GM12878 (cell line): ENCODE results near the gene STEAP1B. TPM values are rescaled to one million over a fixed set of nuclear protein-coding genes. Genes with fewer than 3 reads are reported as not detected.

Experiments
- ATAC-seq: fragments of 200-7000 bp; cut with Tn5 transposase; 3 replicates; pipeline ENCODE4 v1.9.1; 2020; ENCODE audit warnings: mild to moderate bottlenecking, moderate library complexity
- BruUV-seq: library from RNA; stranded (reverse); fragments of 400-500 nt; replicated peaks from 2 replicates; lab custom pipeline; 2021; lab: Mats Ljungman, UMichigan
- CTCF ChIA-PET: fragments of 300-600 bp; sonication (Branson Sonifier 250); formaldehyde crosslinking; extraction: SDS; loops from one replicate; lab custom pipeline; 2021; ENCODE audit warnings: inconsistent platforms; lab: Yijun Ruan, JAX
- POLR2A ChIA-PET: fragments of 350-600 bp; formaldehyde crosslinking; extraction: SDS; loops from one replicate; lab custom pipeline; 2021; ENCODE audit warnings: inconsistent platforms; lab: Charles Lee
- RAD21 ChIA-PET: fragments of 300-600 bp; sonication (Branson Sonifier 250); formaldehyde crosslinking; loops from one replicate; lab custom pipeline; 2023; ENCODE audit warnings: antibody characterized with exemption; ENCODE audit not compliant: unreplicated experiment; lab: Charles Lee
- SMC1A ChIA-PET: fragments of 300-600 bp; sonication (Branson Sonifier 250); formaldehyde crosslinking; loops from one replicate; lab custom pipeline; 2023; ENCODE audit not compliant: unreplicated experiment, uncharacterized antibody; lab: Charles Lee
- DNase-seq: peaks from one replicate; pipeline ENCODE4 v3.0.0-alpha.2; 2011; ENCODE audit warnings: low read depth, low spot score
- FAIRE-seq: peaks from 3 replicates; lab custom pipeline; 2011; peaks lifted over from hg19 to GRCh38; lab: Jason Lieb, UNC
- H2AFZ ChIP-seq: 2 replicates; pipeline ENCODE4 v1.6.0; 2011; ENCODE audit warnings: low read depth, low read length, control low read depth; ENCODE audit not compliant: control insufficient read depth
- H3K27ac ChIP-seq: 2 replicates; pipeline ENCODE4 v1.5.1; 2011; ENCODE audit warnings: control low read depth; ENCODE audit not compliant: control insufficient read depth, insufficient read depth
- H3K27me3 ChIP-seq, 2 experiments: replicated peaks in 1 of 2; 2 replicates each; pipeline versions ENCODE4 v1.6.0 to v1.6.1; 2011; ENCODE audit warnings: low read length in 1 of 2; ENCODE audit not compliant: control insufficient read depth in 2 of 2, insufficient read depth in 2 of 2
- H3K36me3 ChIP-seq, 2 experiments: 2 replicates each; pipeline ENCODE4 v1.5.1; 2011; ENCODE audit warnings: low read length in 1 of 2; ENCODE audit not compliant: control insufficient read depth in 2 of 2, insufficient read depth in 2 of 2
- H3K4me1 ChIP-seq: 2 replicates; pipeline ENCODE4 v1.6.1; 2011; ENCODE audit warnings: mild to moderate bottlenecking, low read length, moderate library complexity, mixed read lengths; ENCODE audit not compliant: control insufficient read depth, insufficient read depth
- H3K4me2 ChIP-seq: 2 replicates; pipeline ENCODE4 v1.6.0; 2011; ENCODE audit warnings: control low read depth; ENCODE audit not compliant: control insufficient read depth, insufficient read depth
- H3K4me3 ChIP-seq: fragments of 200-600 bp; sonication (generic); 2 replicates; pipeline ENCODE4 v1.5.1; 2016
- H3K79me2 ChIP-seq: 2 replicates; pipeline ENCODE4 v1.6.0; 2011; ENCODE audit warnings: low read length; ENCODE audit not compliant: control insufficient read depth, insufficient read depth
- H3K9ac ChIP-seq: 2 replicates; pipeline ENCODE4 v1.8.0; 2011; ENCODE audit warnings: low read length, control low read depth, mixed read lengths; ENCODE audit not compliant: control insufficient read depth, insufficient read depth
- H3K9me3 ChIP-seq: replicated peaks from 3 replicates; pipeline ENCODE4 v1.5.1; 2011; ENCODE audit warnings: mild to moderate bottlenecking, low read length; ENCODE audit not compliant: control insufficient read depth, insufficient read depth
- H4K20me1 ChIP-seq: 2 replicates; pipeline ENCODE4 v1.6.0; 2011; ENCODE audit not compliant: control insufficient read depth, insufficient read depth
- ASH2L ChIP-seq: fragments of 300-600, 200-600 bp; sonication (generic); IDR thresholded peaks from 2 replicates; pipeline ENCODE4 v1.6.1; 2017; ENCODE audit warnings: low read depth, mild to moderate bottlenecking, borderline replicate concordance
- CBFB ChIP-seq: IDR thresholded peaks from 2 replicates; pipeline ENCODE4 v1.6.1; 2016; ENCODE audit warnings: antibody characterized with exemption, low read depth
- GABPA ChIP-seq: IDR thresholded peaks from 2 replicates; pipeline ENCODE4 v1.6.1; 2014; ENCODE audit warnings: antibody characterized with exemption, low read depth, mild to moderate bottlenecking, inconsistent platforms
- JUNB ChIP-seq: IDR thresholded peaks from 2 replicates; pipeline ENCODE4 v1.6.1; 2016; ENCODE audit warnings: antibody characterized with exemption, mild to moderate bottlenecking
- MTA2 ChIP-seq: fragments of 450-650 bp; IDR thresholded peaks from 2 replicates; pipeline ENCODE4 v1.6.1; 2016; ENCODE audit warnings: low read depth, mild to moderate bottlenecking, moderate library complexity
- MYC ChIP-seq: IDR thresholded peaks from 2 replicates; pipeline ENCODE4 v1.6.1; 2011; ENCODE audit warnings: mild to moderate bottlenecking, low read length, moderate library complexity, inconsistent platforms; ENCODE audit not compliant: insufficient read depth, insufficient replicate concordance, insufficient read length, severe bottlenecking
- PAX5 ChIP-seq: IDR thresholded peaks from 2 replicates; pipeline ENCODE4 v1.6.1; 2011; ENCODE audit warnings: low read depth, low read length, borderline replicate concordance
- RAD21 ChIP-seq: IDR thresholded peaks from 2 replicates; pipeline ENCODE4 v1.6.1; 2011; ENCODE audit warnings: mild to moderate bottlenecking, low read depth, low read length, moderate library complexity; ENCODE audit not compliant: insufficient read depth
- RFX5 ChIP-seq: IDR thresholded peaks from 2 replicates; pipeline ENCODE4 v1.6.1; 2011; ENCODE audit warnings: low read depth, low read length, improper control_type of control experiment
- SIN3A ChIP-seq: IDR thresholded peaks from 2 replicates; pipeline ENCODE4 v1.6.1; 2012; ENCODE audit warnings: low read depth, low read length, improper control_type of control experiment
- SPI1 ChIP-seq: IDR thresholded peaks from 2 replicates; pipeline ENCODE4 v1.6.1; 2011; ENCODE audit warnings: low read depth, mild to moderate bottlenecking, low read length, moderate library complexity, borderline replicate concordance; ENCODE audit not compliant: insufficient read depth
- TCF3 ChIP-seq: IDR thresholded peaks from 2 replicates; pipeline ENCODE4 v1.6.1; 2012; ENCODE audit warnings: low read depth, mild to moderate bottlenecking, low read length, borderline replicate concordance; ENCODE audit not compliant: insufficient read depth
- WGBS: methylation state at CpG from one replicate; pipeline ENCODE4 v1.1.6; 2016; ENCODE audit warnings: low lambda C conversion rate; ENCODE audit not compliant: insufficient replicate concordance, insufficient coverage; ENCODE audit errors: missing lambda C conversion rate; 5-methylcytosine and 5-hydroxymethylcytosine counted together
- in situ Hi-C: fragments of 300-500 bp; cut with MboI; formaldehyde crosslinking; loops from 9 replicates; pipeline ENCODE4 v1.14.3; 2018; ENCODE audit warnings: mixed read lengths
- intact Hi-C: fragments of 100-400 bp; cut with micrococcal nuclease; formaldehyde crosslinking; loops from one replicate; pipeline ENCODE4 v1.14.2; 2022; ENCODE audit not compliant: unreplicated experiment
- polyA plus RNA-seq, 11 experiments: library from polyadenylated mRNA; depleted of rRNA in 4 of 11; unstranded in 6 of 11; stranded (reverse) in 5 of 11; fragments of >200 nt; fragmentation: Nextera tagmentation in 4 of 11; fragmentation: Illumina TruSeq in 1 of 11; extraction: Ambion mirVana in 4 of 11; extraction: Trizol in 1 of 11; gene quantifications; 1 replicate in 1 of 11; 2 replicates in 10 of 11; pipeline versions ENCODE4 v1.2.1 to v1.2.3, GENCODE V29; 2011 to 2016; ENCODE audit warnings: inconsistent platforms in 2 of 11, missing spikeins in 2 of 11, low read depth in 1 of 11
- total RNA-seq, 4 experiments: library from RNA; depleted of rRNA in 3 of 4; stranded (reverse); fragments of >200 nt in 3 of 4; fragmentation: Illumina TruSeq in 1 of 4; extraction: Trizol in 1 of 4; gene quantifications; 2 replicates each; pipeline versions ENCODE4 v1.2.1 to v1.2.3, GENCODE V29; 2013 to 2021
- TF ChIP-seq, protein P1 (sequence below): fragments of 450-650 bp; IDR thresholded peaks from 2 replicates; pipeline ENCODE4 v1.6.1; 2017; ENCODE audit warnings: borderline replicate concordance
- TF ChIP-seq, protein P2 (sequence below): fragments of 450-650 bp; formaldehyde crosslinking; IDR thresholded peaks from 2 replicates; pipeline ENCODE4 v1.4.0; 2022; ENCODE audit warnings: mild to moderate bottlenecking, moderate library complexity
- TF ChIP-seq, protein P3 (sequence below): fragments of 450-650 bp; IDR thresholded peaks from 2 replicates; pipeline ENCODE4 v1.6.1; 2017; ENCODE audit warnings: antibody characterized with exemption, mild to moderate bottlenecking, moderate library complexity
- TF ChIP-seq, protein P4 (sequence below): IDR thresholded peaks from 2 replicates; pipeline ENCODE4 v1.6.1; 2011; ENCODE audit warnings: borderline replicate concordance, low read depth, mild to moderate bottlenecking, moderate library complexity, low read length; ENCODE audit not compliant: insufficient read depth, poor library complexity, severe bottlenecking

The STEAP1B gene
- total and polyA plus RNA-seq, 10 of the 15 experiments (the other 5 are each of a cell fraction or from before 2014, with no cell fraction given), result 0.14 TPM; not detected in 9

DNA sequence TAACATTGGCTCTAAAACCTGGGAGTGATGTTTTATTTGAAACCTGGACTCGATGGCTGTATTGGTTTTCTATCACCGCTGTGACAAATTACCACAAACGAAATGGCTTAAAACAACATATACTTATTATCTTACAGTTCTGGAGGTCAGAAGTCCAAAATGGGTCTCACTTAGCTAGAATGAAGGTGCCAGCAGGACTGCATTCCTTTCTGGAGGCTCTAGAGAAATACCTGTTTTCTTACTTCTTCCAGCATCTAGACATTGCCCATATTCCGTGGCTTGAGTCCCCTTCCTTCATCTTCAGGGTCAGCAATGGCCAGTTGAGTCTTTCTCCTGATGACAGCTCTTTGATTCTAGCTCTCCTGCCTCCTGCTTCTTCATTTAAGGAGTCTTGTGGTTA, 44.3 kb upstream of the STEAP1B start:
- ATAC-seq, result no peak
- no peak overlapping the region for H2AFZ ChIP-seq
- H3K9ac ChIP-seq, result no peak overlapping the region
- no peaks in the 10 kb centered on the region for H3K79me2 ChIP-seq
- ChIA-PET POLR2A (no interaction called here), SMC1A (interaction anchor here (0.7 kb wide), 1 partner anchor 217 kb away, joined by 4 read pairs; no protein-coding TSS in a partner anchor), RAD21 (no interaction called here), CTCF (interaction anchor here (0.7 to 1.6 kb wide), 2 partner anchors 15 to 16 kb away, joined by 3 to 5 read pairs; no protein-coding TSS in a partner anchor)
- H3K9me3 ChIP-seq, result no peaks in the 10 kb centered on the region
- no peak overlapping the region for H3K4me2 ChIP-seq
- 70% methylated on average over 4 of the region's 4 CpGs for WGBS
- FAIRE-seq, result no peak
- BruUV-seq, result no TSS peak
- H3K27me3 ChIP-seq, result peaks cover 2 to 10% of the 10 kb centered on the region in 2 experiments; a peak in 2 of 4 replicates
- H3K27ac ChIP-seq, result no peak overlapping the region
- H4K20me1 ChIP-seq, result no peaks in the 10 kb centered on the region
- no peak overlapping the region for H3K4me3 ChIP-seq
- in situ Hi-C loops (no loop called here), intact Hi-C loops (no loop called here)
- no peaks in the 10 kb centered on the region for H3K36me3 ChIP-seq
- no peaks in the 10 kb centered on the region for H3K4me1 ChIP-seq
- no peak for DNase-seq
- TF ChIP-seq RAD21, result no peak
- no peak for TF ChIP-seq ASH2L
- TF ChIP-seq CBFB, result no peak
- no peak for TF ChIP-seq SIN3A
- no peak for TF ChIP-seq MYC
- no peak for TF ChIP-seq PAX5
- TF ChIP-seq, protein P1, sequence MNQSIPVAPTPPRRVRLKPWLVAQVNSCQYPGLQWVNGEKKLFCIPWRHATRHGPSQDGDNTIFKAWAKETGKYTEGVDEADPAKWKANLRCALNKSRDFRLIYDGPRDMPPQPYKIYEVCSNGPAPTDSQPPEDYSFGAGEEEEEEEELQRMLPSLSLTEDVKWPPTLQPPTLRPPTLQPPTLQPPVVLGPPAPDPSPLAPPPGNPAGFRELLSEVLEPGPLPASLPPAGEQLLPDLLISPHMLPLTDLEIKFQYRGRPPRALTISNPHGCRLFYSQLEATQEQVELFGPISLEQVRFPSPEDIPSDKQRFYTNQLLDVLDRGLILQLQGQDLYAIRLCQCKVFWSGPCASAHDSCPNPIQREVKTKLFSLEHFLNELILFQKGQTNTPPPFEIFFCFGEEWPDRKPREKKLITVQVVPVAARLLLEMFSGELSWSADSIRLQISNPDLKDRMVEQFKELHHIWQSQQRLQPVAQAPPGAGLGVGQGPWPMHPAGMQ, result no peak
- TF ChIP-seq, protein P2, sequence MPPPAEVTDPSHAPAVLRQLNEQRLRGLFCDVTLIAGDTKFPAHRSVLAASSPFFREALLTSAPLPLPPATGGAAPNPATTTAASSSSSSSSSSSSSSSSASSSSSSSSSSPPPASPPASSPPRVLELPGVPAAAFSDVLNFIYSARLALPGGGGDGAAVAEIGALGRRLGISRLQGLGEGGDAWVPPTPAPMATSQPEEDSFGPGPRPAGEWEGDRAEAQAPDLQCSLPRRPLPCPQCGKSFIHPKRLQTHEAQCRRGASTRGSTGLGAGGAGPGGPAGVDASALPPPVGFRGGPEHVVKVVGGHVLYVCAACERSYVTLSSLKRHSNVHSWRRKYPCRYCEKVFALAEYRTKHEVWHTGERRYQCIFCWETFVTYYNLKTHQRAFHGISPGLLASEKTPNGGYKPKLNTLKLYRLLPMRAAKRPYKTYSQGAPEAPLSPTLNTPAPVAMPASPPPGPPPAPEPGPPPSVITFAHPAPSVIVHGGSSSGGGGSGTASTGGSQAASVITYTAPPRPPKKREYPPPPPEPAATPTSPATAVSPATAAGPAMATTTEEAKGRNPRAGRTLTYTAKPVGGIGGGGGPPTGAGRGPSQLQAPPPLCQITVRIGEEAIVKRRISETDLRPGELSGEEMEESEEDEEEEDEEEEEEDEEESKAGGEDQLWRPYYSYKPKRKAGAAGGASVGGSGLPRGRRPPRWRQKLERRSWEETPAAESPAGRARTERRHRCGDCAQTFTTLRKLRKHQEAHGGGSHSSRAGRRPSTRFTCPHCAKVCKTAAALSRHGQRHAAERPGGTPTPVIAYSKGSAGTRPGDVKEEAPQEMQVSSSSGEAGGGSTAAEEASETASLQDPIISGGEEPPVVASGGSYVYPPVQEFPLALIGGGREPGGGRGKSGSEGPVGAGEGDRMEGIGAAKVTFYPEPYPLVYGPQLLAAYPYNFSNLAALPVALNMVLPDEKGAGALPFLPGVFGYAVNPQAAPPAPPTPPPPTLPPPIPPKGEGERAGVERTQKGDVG (CRISPR knock-in tag), result no peak
- TF ChIP-seq JUNB, result no peak
- TF ChIP-seq GABPA, result no peak
- TF ChIP-seq, protein P3, sequence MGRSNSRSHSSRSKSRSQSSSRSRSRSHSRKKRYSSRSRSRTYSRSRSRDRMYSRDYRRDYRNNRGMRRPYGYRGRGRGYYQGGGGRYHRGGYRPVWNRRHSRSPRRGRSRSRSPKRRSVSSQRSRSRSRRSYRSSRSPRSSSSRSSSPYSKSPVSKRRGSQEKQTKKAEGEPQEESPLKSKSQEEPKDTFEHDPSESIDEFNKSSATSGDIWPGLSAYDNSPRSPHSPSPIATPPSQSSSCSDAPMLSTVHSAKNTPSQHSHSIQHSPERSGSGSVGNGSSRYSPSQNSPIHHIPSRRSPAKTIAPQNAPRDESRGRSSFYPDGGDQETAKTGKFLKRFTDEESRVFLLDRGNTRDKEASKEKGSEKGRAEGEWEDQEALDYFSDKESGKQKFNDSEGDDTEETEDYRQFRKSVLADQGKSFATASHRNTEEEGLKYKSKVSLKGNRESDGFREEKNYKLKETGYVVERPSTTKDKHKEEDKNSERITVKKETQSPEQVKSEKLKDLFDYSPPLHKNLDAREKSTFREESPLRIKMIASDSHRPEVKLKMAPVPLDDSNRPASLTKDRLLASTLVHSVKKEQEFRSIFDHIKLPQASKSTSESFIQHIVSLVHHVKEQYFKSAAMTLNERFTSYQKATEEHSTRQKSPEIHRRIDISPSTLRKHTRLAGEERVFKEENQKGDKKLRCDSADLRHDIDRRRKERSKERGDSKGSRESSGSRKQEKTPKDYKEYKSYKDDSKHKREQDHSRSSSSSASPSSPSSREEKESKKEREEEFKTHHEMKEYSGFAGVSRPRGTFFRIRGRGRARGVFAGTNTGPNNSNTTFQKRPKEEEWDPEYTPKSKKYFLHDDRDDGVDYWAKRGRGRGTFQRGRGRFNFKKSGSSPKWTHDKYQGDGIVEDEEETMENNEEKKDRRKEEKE, result no peak
- no peak for TF ChIP-seq MTA2
- no peak for TF ChIP-seq TCF3
- TF ChIP-seq, protein P4, sequence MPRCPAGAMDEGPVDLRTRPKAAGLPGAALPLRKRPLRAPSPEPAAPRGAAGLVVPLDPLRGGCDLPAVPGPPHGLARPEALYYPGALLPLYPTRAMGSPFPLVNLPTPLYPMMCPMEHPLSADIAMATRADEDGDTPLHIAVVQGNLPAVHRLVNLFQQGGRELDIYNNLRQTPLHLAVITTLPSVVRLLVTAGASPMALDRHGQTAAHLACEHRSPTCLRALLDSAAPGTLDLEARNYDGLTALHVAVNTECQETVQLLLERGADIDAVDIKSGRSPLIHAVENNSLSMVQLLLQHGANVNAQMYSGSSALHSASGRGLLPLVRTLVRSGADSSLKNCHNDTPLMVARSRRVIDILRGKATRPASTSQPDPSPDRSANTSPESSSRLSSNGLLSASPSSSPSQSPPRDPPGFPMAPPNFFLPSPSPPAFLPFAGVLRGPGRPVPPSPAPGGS, result no peak
- no peak for TF ChIP-seq RFX5
- TF ChIP-seq SPI1, result no peak
